K562 (cell line): ENCODE measurements around the gene PAQR6. TPM values are rescaled to one million over a fixed set of nuclear protein-coding genes. Genes with fewer than 3 reads are reported as not detected.
A peak's percentile ranks its signal among the peaks of the same experiment; 100 is the strongest.

ENCODE experiments used
- ATAC-seq: fragments of 200-7000 bp; cut with Tn5 transposase; 3 replicates; pipeline ENCODE4 v1.9.1; 2020; ENCODE audit warnings: moderate library complexity
- BruUV-seq: library from RNA; stranded (reverse); fragments of 400-500 nt; replicated peaks from 2 replicates; lab custom pipeline; 2021; lab: Mats Ljungman, UMichigan
- CTCF ChIA-PET: fragments of 300-600 bp; formaldehyde crosslinking; extraction: SDS; loops from one replicate; lab custom pipeline; 2021; ENCODE audit warnings: low intra/inter-chr PET ratio; lab: Yijun Ruan, JAX
- POLR2A ChIA-PET: fragments of 300-600, 350-650 bp; sonication (Branson Sonifier 250); formaldehyde crosslinking; extraction: SDS; loops from one replicate; lab custom pipeline; 2021; ENCODE audit warnings: antibody characterized with exemption, inconsistent platforms; lab: Yijun Ruan, JAX
- DNase-seq, 4 experiments: peaks; one replicate each; pipeline versions ENCODE4 v3.0.0 to v3.0.0-alpha.2; 2011 to 2018; ENCODE audit warnings: low spot score in 3 of 4, mixed read lengths in 3 of 4; ENCODE audit errors: extremely low read depth in 1 of 4
- FAIRE-seq: peaks from 2 replicates; lab custom pipeline; 2011; peaks lifted over from hg19 to GRCh38; lab: Jason Lieb, UNC
- H2AFZ ChIP-seq: 2 replicates; pipeline ENCODE4 v1.6.0; 2011; ENCODE audit warnings: low read depth, low read length, control low read depth, inconsistent platforms
- H3K27ac ChIP-seq: fragments of 200-600 bp; 3 replicates; pipeline ENCODE4 v1.8.0; 2011; ENCODE audit warnings: low read depth, mild to moderate bottlenecking, control low read depth, inconsistent platforms, low read length, moderate library complexity, mixed read lengths; ENCODE audit errors: extremely low read depth
- H3K27me3 ChIP-seq, 2 experiments: fragments of 300-600 bp in 1 of 2; 2 replicates in 1 of 2; 3 replicates in 1 of 2; pipeline versions ENCODE4 v1.6.0 to v1.8.0; 2011; ENCODE audit warnings: inconsistent platforms in 2 of 2, low read length in 2 of 2, mild to moderate bottlenecking in 1 of 2, mixed read lengths in 1 of 2, moderate library complexity in 1 of 2; ENCODE audit not compliant: control insufficient read depth in 2 of 2, insufficient read depth in 2 of 2
- H3K36me3 ChIP-seq: fragments of 300-600 bp; 3 replicates; pipeline ENCODE4 v1.8.0; 2011; ENCODE audit warnings: mild to moderate bottlenecking, low read length, inconsistent platforms; ENCODE audit not compliant: control insufficient read depth, insufficient read depth
- H3K4me1 ChIP-seq, 2 experiments: fragments of 200-600 bp in 1 of 2; replicated peaks in 1 of 2; 2 replicates in 1 of 2; 3 replicates in 1 of 2; pipeline versions ENCODE4 v1.5.1 to v1.8.0; 2011; ENCODE audit warnings: inconsistent platforms in 2 of 2, low read length in 2 of 2, mild to moderate bottlenecking in 1 of 2, mixed read lengths in 1 of 2, moderate library complexity in 1 of 2; ENCODE audit not compliant: control insufficient read depth in 2 of 2, insufficient read depth in 2 of 2
- H3K4me2 ChIP-seq: 2 replicates; pipeline ENCODE4 v1.6.1; 2011; ENCODE audit warnings: low read length, control low read depth, inconsistent platforms, mixed read lengths; ENCODE audit not compliant: insufficient read depth
- H3K4me3 ChIP-seq: fragments of 200-600 bp; sonication (generic), shearing (Covaris generic); 2 replicates; pipeline ENCODE4 v1.5.1; 2016; ENCODE audit warnings: control low read depth, inconsistent platforms
- H3K79me2 ChIP-seq: fragments of 200-600 bp; 3 replicates; pipeline ENCODE4 v1.8.0; 2011; ENCODE audit warnings: low read length, inconsistent platforms; ENCODE audit not compliant: control insufficient read depth, insufficient read depth
- H3K9ac ChIP-seq, 2 experiments: 2 replicates each; pipeline versions ENCODE4 v1.6.0 to v1.6.1; 2011; ENCODE audit warnings: low read depth in 2 of 2, low read length in 2 of 2, control low read depth in 1 of 2, inconsistent platforms in 1 of 2, mild to moderate bottlenecking in 1 of 2, mixed read lengths in 1 of 2; ENCODE audit not compliant: insufficient read depth in 1 of 2
- H3K9me1 ChIP-seq: one replicate; pipeline ENCODE4 v1.6.0; 2011; ENCODE audit warnings: inconsistent platforms, mild to moderate bottlenecking, low read length, moderate library complexity; ENCODE audit not compliant: control insufficient read depth, insufficient read depth
- H3K9me3 ChIP-seq: replicated peaks from 2 replicates; pipeline ENCODE4 v1.5.1; 2011; ENCODE audit warnings: low read depth, low read length, inconsistent platforms; ENCODE audit not compliant: control insufficient read depth, insufficient read depth
- H4K20me1 ChIP-seq: replicated peaks from 2 replicates; pipeline ENCODE4 v1.6.1; 2011; ENCODE audit warnings: low read length, inconsistent platforms, mixed read lengths; ENCODE audit not compliant: control insufficient read depth, insufficient read depth
- BMI1 ChIP-seq: fragments of 150-350 bp; IDR thresholded peaks from 2 replicates; pipeline ENCODE4 v1.6.1; 2014; ENCODE audit warnings: low read length
- BRF2 ChIP-seq: IDR thresholded peaks from 3 replicates; pipeline ENCODE4 v1.6.1; 2011; ENCODE audit warnings: borderline replicate concordance, mild to moderate bottlenecking; ENCODE audit not compliant: insufficient read length, insufficient read depth
- DNMT1 ChIP-seq: fragments of 450-650 bp; IDR thresholded peaks from 2 replicates; pipeline ENCODE4 v1.6.1; 2016; ENCODE audit warnings: antibody characterized with exemption, mild to moderate bottlenecking
- ELK3 ChIP-seq: fragments of 450-650 bp; formaldehyde crosslinking; IDR thresholded peaks from 2 replicates; pipeline ENCODE4 v1.4.0; 2020; ENCODE audit warnings: mild to moderate bottlenecking
- POLR2A ChIP-seq: fragments of 450-650 bp; conservative IDR thresholded peaks from 2 replicates; pipeline ENCODE4 v1.6.1; 2016
- POLR2AphosphoS2 ChIP-seq: IDR thresholded peaks from 2 replicates; pipeline ENCODE4 v1.6.1; 2012; ENCODE audit warnings: low read length, improper control_type of control experiment
- POLR2AphosphoS5 ChIP-seq: IDR thresholded peaks from 2 replicates; pipeline ENCODE4 v1.6.1; 2011; ENCODE audit warnings: mild to moderate bottlenecking, low read depth, low read length, moderate library complexity; ENCODE audit not compliant: control insufficient read depth, insufficient read depth
- SNRNP70 ChIP-seq: fragments of 200-400 bp; formaldehyde crosslinking; optimal IDR thresholded peaks from 2 replicates; pipeline ENCODE3; 2017; ENCODE audit warnings: low read depth, low read length
- TFAM ChIP-seq: fragments of 250-450 bp; sonication (Bioruptor Pico); conservative IDR thresholded peaks from 2 replicates; pipeline ENCODE4 v1.5.0; 2021; ENCODE audit warnings: mild to moderate bottlenecking, moderate library complexity
- ZNF124 ChIP-seq: sonication (generic); formaldehyde crosslinking; IDR thresholded peaks from 2 replicates; pipeline ENCODE4 v1.8.1; 2022; ENCODE audit warnings: missing genetic modification reagents
- ZNF384 ChIP-seq: IDR thresholded peaks from 2 replicates; pipeline ENCODE4 v1.6.1; 2012; ENCODE audit warnings: low read depth, low read length, improper control_type of control experiment
- ZNF696 ChIP-seq: fragments of 250-450 bp; sonication (Bioruptor Pico); conservative IDR thresholded peaks from 2 replicates; pipeline ENCODE4 v1.4.0; 2020; ENCODE audit warnings: mild to moderate bottlenecking, moderate library complexity
- WGBS: fragments of 100-300 bp; shearing (Covaris generic); methylation state at CpG from one replicate; pipeline ENCODE4 v1.1.6; 2016; ENCODE audit warnings: low coverage, mixed read lengths; ENCODE audit not compliant: insufficient coverage; ENCODE audit errors: missing lambda C conversion rate; 5-methylcytosine and 5-hydroxymethylcytosine counted together
- in situ Hi-C: fragments of 300-500 bp; cut with MboI; formaldehyde crosslinking; loops from 4 replicates; pipeline ENCODE4 v1.15.0; 2018; ENCODE audit warnings: inconsistent platforms, mixed read lengths
- intact Hi-C: fragments of 100-400 bp; cut with micrococcal nuclease; formaldehyde crosslinking; loops from 2 replicates; pipeline ENCODE4 v1.14.2; 2022
- polyA plus RNA-seq, 8 experiments: library from polyadenylated mRNA; depleted of rRNA in 4 of 8; stranded (reverse) in 5 of 8; unstranded in 3 of 8; fragments of >200 nt; fragmentation: Nextera tagmentation in 2 of 8; fragmentation: Illumina TruSeq in 1 of 8; extraction: Ambion mirVana in 2 of 8; extraction: Trizol in 1 of 8; gene quantifications; 2 replicates each; pipeline versions ENCODE4 v1.2.1 to v1.2.3, GENCODE V29; 2011 to 2014; ENCODE audit warnings: inconsistent platforms in 1 of 8, missing spikeins in 1 of 8
- total RNA-seq, 7 experiments: library from RNA; depleted of rRNA in 6 of 7; stranded (reverse); fragments of >200 nt in 6 of 7; fragmentation: Illumina TruSeq in 2 of 7; extraction: Trizol in 2 of 7; gene quantifications; 2 replicates each; pipeline versions ENCODE4 v1.2.1 to v1.2.3, GENCODE V29; 2011 to 2021; ENCODE audit warnings: low replicate concordance in 1 of 7

Gene PAQR6
- total and polyA plus RNA-seq, 9 of the 15 experiments (the other 6 are each of a cell fraction or from before 2014, with no cell fraction given) = 0.07 to 1.8 (median 0.62) TPM

- peaks cover 0 to 55% of the 10 kb centered on the region in 2 experiments; a peak in 3 of 5 replicates for H3K4me1 ChIP-seq
- H3K36me3 ChIP-seq = peaks cover 24% of the 10 kb centered on the region; the same call in 2 of the 3 replicates
- H4K20me1 ChIP-seq = no peaks in the 10 kb centered on the region; the same call in 1 of the 2 replicates
- intact Hi-C loops (no loop called here), in situ Hi-C loops (no loop called here)
- peak overlapping the region in 1 of 2 experiments; percentile 83; a peak in 2 of 4 replicates for H3K9ac ChIP-seq
- WGBS = 20% methylated on average over 10 of the region's 10 CpGs
- H3K4me3 ChIP-seq = no peak overlapping the region
- peaks cover 3% of the 10 kb centered on the region for H3K9me1 ChIP-seq
- no peaks in the 10 kb centered on the region for H3K9me3 ChIP-seq
- ChIA-PET CTCF (no interaction called here), POLR2A (interaction anchor here (0.6 to 2.1 kb wide), 10 partner anchors 11 to 294 kb away, joined by 3 to 7 read pairs (median 4); partner anchors contain the start of gene PMF1)
- no peaks in the 10 kb centered on the region for H3K27me3 ChIP-seq
- ATAC-seq (no peak), DNase-seq (peak in 1 of 4 experiments; percentile 29), FAIRE-seq (no peak)
- BruUV-seq = no TSS peak
- no peak for TF ChIP-seq ZNF384
- TF ChIP-seq POLR2AphosphoS5 = peak; percentile 16; the same call in 1 of the 2 replicates
- TF ChIP-seq ELK3 = no peak
- TF ChIP-seq TFAM (CRISPR knock-in tag) = no peak
- no peak for TF ChIP-seq POLR2AphosphoS2
- no peak for TF ChIP-seq BRF2
- TF ChIP-seq POLR2A = 0 out of 2 replicates have a peak, but pooled peaks have one; percentile 2
- no peak for TF ChIP-seq BMI1
- TF ChIP-seq DNMT1 = no peak
- TF ChIP-seq SNRNP70 = no peak
- no peak for TF ChIP-seq ZNF124 (CRISPR knock-in tag)
- no peak for TF ChIP-seq ZNF696
- H3K4me2 ChIP-seq = no peak overlapping the region
- no peak overlapping the region for H3K27ac ChIP-seq
- H2AFZ ChIP-seq = no peak overlapping the region
- no peaks in the 10 kb centered on the region for H3K79me2 ChIP-seq
Observed at GRCh38 chr1:156246241-156246780, 1.5 kb downstream of the PAQR6 start.
